GM12873 (cell line): ENCODE data around the gene GIMAP8.

Experiments
- TF ChIP-seq, protein P1 (sequence below): IDR thresholded peaks from 2 replicates; pipeline ENCODE4 v1.5.1; 2012; ENCODE audit warnings: low read depth, mild to moderate bottlenecking, moderate library complexity, low read length, control low read depth; ENCODE audit not compliant: insufficient read depth; ENCODE audit errors: missing control alignments

GIMAP8 gene

DNA sequence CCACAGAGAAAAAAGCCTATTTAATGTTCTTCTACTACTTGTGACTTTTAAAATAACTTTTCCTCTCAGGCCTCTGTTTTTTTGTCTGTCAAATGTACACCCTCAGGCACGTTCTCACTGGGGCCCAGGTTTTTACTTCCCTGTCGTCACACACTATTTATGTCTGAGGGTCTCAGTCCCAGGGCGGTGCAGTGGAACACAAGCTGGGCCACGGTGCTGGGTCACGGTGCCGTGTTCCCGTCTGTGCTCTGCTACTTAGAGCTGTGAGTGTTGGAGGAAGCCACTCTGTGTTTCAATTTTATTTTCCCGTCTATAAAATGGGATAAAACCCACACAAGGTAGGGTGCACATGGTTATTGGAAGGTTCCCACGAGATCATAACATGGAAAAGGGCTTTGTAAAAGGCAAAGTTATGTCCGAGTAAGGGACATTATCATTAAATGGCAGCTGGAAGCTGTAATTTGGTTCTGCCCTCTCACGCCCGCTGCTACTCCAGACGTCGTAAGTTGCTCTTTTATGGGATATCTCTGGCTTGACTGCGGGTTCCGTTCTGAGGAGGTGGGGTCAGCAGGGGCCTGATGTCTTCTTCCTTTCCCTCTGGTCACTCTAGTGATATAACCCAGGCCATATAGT, 46.1 kb upstream of the GIMAP8 start:
- TF ChIP-seq, protein P1, sequence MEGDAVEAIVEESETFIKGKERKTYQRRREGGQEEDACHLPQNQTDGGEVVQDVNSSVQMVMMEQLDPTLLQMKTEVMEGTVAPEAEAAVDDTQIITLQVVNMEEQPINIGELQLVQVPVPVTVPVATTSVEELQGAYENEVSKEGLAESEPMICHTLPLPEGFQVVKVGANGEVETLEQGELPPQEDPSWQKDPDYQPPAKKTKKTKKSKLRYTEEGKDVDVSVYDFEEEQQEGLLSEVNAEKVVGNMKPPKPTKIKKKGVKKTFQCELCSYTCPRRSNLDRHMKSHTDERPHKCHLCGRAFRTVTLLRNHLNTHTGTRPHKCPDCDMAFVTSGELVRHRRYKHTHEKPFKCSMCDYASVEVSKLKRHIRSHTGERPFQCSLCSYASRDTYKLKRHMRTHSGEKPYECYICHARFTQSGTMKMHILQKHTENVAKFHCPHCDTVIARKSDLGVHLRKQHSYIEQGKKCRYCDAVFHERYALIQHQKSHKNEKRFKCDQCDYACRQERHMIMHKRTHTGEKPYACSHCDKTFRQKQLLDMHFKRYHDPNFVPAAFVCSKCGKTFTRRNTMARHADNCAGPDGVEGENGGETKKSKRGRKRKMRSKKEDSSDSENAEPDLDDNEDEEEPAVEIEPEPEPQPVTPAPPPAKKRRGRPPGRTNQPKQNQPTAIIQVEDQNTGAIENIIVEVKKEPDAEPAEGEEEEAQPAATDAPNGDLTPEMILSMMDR, result no peak

DNA sequence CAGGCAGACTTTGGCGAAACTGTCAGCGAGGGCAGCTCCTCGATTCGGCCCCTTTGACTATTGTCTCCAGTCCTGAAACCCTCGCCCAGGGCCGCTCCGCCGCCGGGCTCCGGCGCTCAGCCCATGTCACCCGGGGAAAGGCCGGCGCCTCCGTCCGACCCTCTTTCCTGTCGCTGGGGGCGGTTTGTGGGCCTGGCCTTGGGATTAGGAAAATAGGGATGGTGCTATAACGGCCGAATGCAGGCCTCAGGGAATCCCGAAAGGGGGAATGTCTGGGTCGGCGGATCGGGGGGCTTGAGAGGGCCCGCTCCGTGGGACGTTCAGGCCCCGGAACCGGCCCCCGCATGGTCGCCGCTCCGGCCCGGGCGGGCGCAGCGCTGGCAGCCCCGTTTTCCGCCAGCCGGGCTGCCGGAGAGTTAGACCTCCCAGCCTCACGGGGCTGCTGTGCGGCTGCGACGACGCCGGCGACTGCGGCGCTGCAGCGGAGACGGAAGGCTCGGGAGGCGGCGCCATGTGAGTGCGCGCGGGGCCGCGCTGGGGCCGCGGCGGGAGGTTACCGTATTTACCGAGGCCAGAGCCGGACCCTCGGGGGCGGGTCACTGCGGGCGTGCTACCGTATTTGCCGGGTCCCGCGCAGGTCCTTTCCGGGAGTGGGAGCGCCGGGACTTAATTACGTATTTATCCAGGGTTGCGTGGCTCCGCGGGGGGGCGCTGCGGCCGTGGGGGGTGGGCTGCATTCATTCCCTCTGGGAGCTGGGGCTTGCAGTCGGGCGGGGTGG, 45.4 kb upstream of the GIMAP8 start:
- TF ChIP-seq, protein P1, result peak; percentile 35

DNA sequence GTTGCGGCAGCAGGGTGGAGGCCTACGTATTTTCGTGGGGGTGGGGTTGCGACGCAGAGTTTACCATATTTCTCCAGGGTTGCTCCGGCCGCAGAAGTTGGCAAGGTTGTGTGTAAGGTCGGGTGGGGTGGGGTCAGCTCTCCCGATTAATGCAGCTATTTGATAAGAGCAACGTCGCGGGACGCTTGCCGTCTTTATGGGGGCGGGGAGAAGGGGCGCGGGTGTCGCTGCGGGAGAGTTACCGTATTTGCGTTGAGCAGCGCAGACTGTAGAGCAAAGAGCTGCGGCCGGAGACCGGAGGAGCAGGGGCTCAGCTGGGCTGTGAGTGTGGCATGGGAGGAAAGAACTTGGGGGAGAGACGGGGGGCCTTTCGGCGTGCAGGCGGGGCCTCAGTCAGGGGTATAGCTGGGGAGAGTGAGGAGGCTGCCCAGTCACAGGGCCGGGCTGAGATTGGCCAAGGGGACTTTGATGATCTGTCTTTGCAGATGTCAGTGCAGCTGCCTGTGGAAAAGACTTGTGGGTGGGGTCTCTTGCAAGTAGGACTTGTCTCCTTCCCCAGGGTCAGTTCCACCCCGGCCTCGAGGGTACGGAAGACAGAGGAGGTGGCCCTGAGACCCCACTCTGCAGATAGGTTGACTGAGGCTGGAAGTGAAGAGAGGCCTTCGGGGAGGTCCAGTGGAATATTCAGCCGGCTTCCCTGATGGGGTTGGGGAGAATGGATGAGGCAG, 44.7 kb upstream of the GIMAP8 start:
- TF ChIP-seq, protein P1, result no peak

DNA sequence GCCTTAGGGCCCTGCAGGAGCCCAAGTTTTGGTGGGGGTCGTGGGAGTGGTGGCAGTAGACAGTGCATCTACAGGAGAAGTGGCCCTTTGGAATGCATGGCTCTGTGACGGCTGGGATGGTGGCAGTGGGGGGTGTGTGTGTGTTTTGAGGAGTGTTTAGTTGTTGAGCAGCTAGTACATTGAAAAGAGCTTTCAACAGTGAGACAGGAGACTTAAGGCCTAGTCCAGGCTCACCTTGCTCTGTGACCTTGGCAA, 44.2 kb upstream of the GIMAP8 start:
- TF ChIP-seq, protein P1, result no peak

DNA sequence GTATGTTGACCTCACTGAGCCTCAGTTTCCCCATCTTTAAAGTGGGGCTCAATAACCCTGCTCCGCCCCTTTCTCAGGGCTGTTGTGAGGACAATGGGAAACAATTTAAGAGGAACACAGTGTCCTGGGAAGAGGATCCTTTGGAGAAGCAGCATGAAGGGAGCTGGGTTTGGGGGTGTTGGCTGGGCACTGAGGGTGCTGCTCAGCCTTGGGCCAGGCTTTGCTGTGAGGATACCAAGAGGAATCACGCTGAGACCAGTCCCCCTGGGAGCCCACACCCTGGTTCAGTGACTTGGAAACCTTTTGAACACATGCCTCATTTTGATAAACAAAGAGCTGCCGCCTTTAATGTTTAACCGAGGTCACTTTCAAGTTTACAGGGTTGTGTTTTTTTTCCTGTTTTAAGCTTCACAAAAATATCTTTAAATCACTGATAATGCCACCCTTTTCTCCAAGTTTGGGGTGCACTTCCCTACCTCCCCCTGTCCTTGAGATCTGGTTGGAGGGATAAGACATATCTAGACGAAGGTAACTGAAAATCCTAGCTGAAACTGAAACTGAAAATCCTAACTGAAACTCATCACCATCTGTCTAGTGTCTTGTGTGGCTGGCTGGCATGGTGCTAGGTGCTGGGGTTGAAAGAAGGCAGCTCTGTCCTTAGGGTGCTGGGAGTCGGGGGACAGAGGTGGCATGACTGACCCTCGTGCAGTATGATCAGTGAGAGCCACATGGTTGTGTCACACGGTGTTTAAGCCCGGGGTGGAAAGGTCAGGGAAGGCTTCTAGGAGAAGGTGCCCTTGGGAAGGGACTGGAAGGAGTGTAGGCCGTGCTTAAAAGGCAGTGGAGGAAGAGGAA, 43.6 kb upstream of the GIMAP8 start:
- TF ChIP-seq, protein P1, result no peak

DNA sequence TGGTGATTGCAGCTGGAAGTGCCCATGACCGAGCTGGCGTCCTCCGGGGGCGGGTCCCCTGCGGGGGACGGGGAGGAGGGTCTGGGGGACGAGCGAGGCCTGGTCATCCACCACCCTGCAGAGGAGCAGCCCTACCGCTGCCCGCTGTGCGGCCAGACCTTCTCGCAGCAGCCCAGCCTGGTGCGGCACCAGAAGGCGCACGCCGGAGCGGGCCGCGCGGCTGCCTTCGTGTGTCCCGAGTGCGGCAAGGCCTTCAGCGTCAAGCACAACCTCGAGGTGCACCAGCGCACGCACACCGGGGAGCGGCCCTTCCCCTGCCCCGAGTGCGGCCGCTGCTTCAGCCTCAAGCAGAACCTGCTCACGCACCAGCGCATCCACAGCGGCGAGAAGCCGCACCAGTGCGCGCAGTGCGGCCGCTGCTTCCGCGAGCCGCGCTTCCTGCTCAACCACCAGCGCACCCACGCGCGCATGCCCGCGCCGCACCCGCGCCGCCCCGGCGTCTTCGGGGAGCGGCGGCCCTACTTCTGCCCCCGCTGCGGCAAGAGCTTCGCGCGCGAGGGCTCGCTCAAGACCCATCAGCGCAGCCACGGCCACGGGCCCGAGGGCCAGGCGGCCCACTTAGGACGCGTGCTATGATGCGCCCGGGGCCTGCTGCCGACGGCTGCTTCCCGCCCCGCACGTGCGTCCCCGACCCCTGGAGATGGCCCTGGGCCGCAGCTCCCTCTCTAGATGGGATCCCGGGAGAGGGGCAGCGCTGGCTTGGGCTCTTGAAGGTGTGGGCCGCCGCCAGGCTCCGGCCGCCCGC, 42.6 kb upstream of the GIMAP8 start:
- TF ChIP-seq, protein P1, result no peak
